PC-3 (cell line): ENCODE data around the gene SRGAP2B.
"Not testable (repeated sequence)": the region's sequence is repeated elsewhere in the genome, so short reads cannot be mapped to it uniquely, and the experiment has no call there.

Experiments used
- EZH2 ChIP-seq: fragments of 300-600 bp; sonication (generic); IDR thresholded peaks from one replicate; pipeline ENCODE4 v1.6.1; 2017; ENCODE audit warnings: antibody characterized with exemption, mild to moderate bottlenecking, low read length; ENCODE audit not compliant: unreplicated experiment
- EZH2phosphoT487 ChIP-seq: fragments of 300-600 bp; sonication (generic); IDR thresholded peaks from 2 replicates; pipeline ENCODE4 v1.6.1; 2018; ENCODE audit warnings: mild to moderate bottlenecking, antibody characterized with exemption, low read length, borderline replicate concordance
- TF ChIP-seq, protein P1 (sequence below): fragments of 300-600 bp; sonication (generic); conservative IDR thresholded peaks from 2 replicates; pipeline ENCODE4 v1.5.1; 2017; ENCODE audit warnings: antibody characterized with exemption, low read depth, mild to moderate bottlenecking, low read length

DNA sequence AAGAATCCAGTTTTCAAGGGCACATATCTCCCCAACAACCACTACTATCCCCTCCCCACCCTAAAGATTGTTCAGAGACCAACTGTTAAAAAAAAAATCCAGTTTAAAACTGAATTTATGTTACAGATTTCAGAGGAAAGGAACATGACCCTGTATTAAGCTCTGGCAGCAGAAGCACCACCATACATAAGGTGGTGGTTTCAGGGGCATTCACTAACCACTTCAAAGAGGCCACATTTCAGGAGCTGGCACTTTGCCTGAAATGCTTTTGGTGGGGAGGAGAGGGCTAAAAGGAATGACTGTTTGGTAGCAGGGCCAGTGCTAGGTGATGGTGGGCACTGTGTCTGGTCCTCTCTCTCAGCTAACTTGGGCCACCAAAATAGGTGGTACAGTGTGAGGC, 176.0 kb downstream of the SRGAP2B start:
- TF ChIP-seq, protein P1, sequence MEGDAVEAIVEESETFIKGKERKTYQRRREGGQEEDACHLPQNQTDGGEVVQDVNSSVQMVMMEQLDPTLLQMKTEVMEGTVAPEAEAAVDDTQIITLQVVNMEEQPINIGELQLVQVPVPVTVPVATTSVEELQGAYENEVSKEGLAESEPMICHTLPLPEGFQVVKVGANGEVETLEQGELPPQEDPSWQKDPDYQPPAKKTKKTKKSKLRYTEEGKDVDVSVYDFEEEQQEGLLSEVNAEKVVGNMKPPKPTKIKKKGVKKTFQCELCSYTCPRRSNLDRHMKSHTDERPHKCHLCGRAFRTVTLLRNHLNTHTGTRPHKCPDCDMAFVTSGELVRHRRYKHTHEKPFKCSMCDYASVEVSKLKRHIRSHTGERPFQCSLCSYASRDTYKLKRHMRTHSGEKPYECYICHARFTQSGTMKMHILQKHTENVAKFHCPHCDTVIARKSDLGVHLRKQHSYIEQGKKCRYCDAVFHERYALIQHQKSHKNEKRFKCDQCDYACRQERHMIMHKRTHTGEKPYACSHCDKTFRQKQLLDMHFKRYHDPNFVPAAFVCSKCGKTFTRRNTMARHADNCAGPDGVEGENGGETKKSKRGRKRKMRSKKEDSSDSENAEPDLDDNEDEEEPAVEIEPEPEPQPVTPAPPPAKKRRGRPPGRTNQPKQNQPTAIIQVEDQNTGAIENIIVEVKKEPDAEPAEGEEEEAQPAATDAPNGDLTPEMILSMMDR = not testable (repeated sequence)
- TF ChIP-seq EZH2, EZH2phosphoT487: not testable (repeated sequence)
